Measurements from ENCODE around the gene SEC14L1.
"Not testable (repeated sequence)": the region's sequence is repeated elsewhere in the genome, so short reads cannot be mapped to it uniquely, and the experiment has no call there.

SEC14L1 gene

GRCh38 chr17:77253611-77254051 is 112.9 kb downstream of the SEC14L1 start:
- in situ Hi-C loops (cut with MboI; ENCODE audit: low sequenced_read_pairs), result no loop called here

GRCh38 chr17:77254951-77255825 is 114.4 kb downstream of the SEC14L1 start:
- in situ Hi-C loops (cut with MboI; ENCODE audit: low sequenced_read_pairs), result no loop called here

- in situ Hi-C loops (cut with MboI; ENCODE audit: low sequenced_read_pairs), result not testable (repeated sequence)
Observed at GRCh38 chr17:77255970-77256369, 115.2 kb downstream of the SEC14L1 start.

GRCh38 chr17:77256710-77257109 is 115.9 kb downstream of the SEC14L1 start:
- in situ Hi-C loops (cut with MboI; ENCODE audit: low sequenced_read_pairs), result no loop called here

- in situ Hi-C loops (cut with MboI; ENCODE audit: low sequenced_read_pairs), result no loop called here
Observed at GRCh38 chr17:77257169-77257568, 116.4 kb downstream of the SEC14L1 start.

GRCh38 chr17:77257596-77258458 is 117.1 kb downstream of the SEC14L1 start:
- in situ Hi-C loops (cut with MboI; ENCODE audit: low sequenced_read_pairs), result no loop called here

- in situ Hi-C loops (cut with MboI; ENCODE audit: low sequenced_read_pairs), result no loop called here
Observed at GRCh38 chr17:77258638-77259037, 117.9 kb downstream of the SEC14L1 start.

GRCh38 chr17:77264617-77265230 is 124.0 kb downstream of the SEC14L1 start:
- in situ Hi-C loops (cut with MboI; ENCODE audit: low sequenced_read_pairs), result no loop called here

- in situ Hi-C loops (cut with MboI; ENCODE audit: low sequenced_read_pairs), result no loop called here
Observed at GRCh38 chr17:77266213-77266612, 125.4 kb downstream of the SEC14L1 start.

Measured in HL-60/S4 treated with phorbol 12-myristate 13-acetate at 8.2 ng/mL for 4 days and 3 days (cell line).